ENCODE measurements around the gene SEC14L2.

Gene SEC14L2

GRCh38 chr22:30371981-30372380 is 24.8 kb upstream of the SEC14L2 start:
- H3K79me1 ChIP-seq (ENCODE audit: low read length) = no peaks in the 10 kb centered on the region
- H3K23ac ChIP-seq (ENCODE audit: low read length) = no peak overlapping the region
- H2AK5ac ChIP-seq (ENCODE audit: low read length) = no peak overlapping the region
- H4K91ac ChIP-seq (ENCODE audit: low read depth, low read length) = no peak overlapping the region
- H3K9me3 ChIP-seq (ENCODE audit: insufficient read depth, low read depth, low read length) = no peaks in the 10 kb centered on the region
- no peak overlapping the region for H3K14ac ChIP-seq (ENCODE audit: low read length)
- H2BK5ac ChIP-seq (ENCODE audit: low read depth, low read length, poor library complexity) = no peak overlapping the region
- no peak overlapping the region for H3K4ac ChIP-seq (ENCODE audit: low read depth, low read length)
- no peak for DNase-seq
- H3K36me3 ChIP-seq (ENCODE audit: control insufficient read depth in 1 of 2, insufficient read depth in 2 of 2, low read length in 2 of 2) = peaks cover 7 to 8% of the 10 kb centered on the region in 2 experiments
- no CpG with 5 or more reads among the region's 13 CpGs for WGBS (ENCODE audit: extremely low coverage, insufficient coverage, insufficient read length)
- no peaks in the 10 kb centered on the region for H3K79me2 ChIP-seq (ENCODE audit: control insufficient read depth, insufficient read depth, low read length, poor library complexity)
- H3K27ac ChIP-seq (ENCODE audit: low read depth, low read length) = no peak overlapping the region
- H4K8ac ChIP-seq (ENCODE audit: low read depth, low read length) = no peak overlapping the region
- H3K4me3 ChIP-seq (ENCODE audit: low read depth, low read length) = no peak overlapping the region
- peaks cover 3 to 6% of the 10 kb centered on the region in 2 experiments for H3K4me1 ChIP-seq (ENCODE audit: control insufficient read depth in 1 of 2, insufficient read depth in 2 of 2, low read length in 2 of 2)
- H2BK120ac ChIP-seq (ENCODE audit: insufficient read depth, low read length, poor library complexity) = no peak overlapping the region
- no peak overlapping the region for H2AFZ ChIP-seq (ENCODE audit: insufficient read depth, low read length, poor library complexity)
- no peaks in the 10 kb centered on the region for H3K27me3 ChIP-seq (ENCODE audit: insufficient read depth, low read length)
- no peak overlapping the region for H3K18ac ChIP-seq (ENCODE audit: low read length)
- H2BK12ac ChIP-seq (ENCODE audit: low read length) = no peak overlapping the region
- H3K4me2 ChIP-seq (ENCODE audit: low read length) = no peak overlapping the region
- no peak overlapping the region for H3K9ac ChIP-seq (ENCODE audit: low read length)
- H4K12ac ChIP-seq (ENCODE audit: low read depth, low read length) = no peak overlapping the region

GRCh38 chr22:30372915-30373314 is 23.9 kb upstream of the SEC14L2 start:
- Histone ChIP-seq H3K9me3 (ENCODE audit: insufficient read depth, low read depth, low read length) (no peaks in the 10 kb centered on the region), H3K14ac (ENCODE audit: low read length) (no peak overlapping the region), H3K9ac (ENCODE audit: low read length) (no peak overlapping the region), H3K4ac (ENCODE audit: low read depth, low read length) (no peak overlapping the region), H2AFZ (ENCODE audit: insufficient read depth, low read length, poor library complexity) (no peak overlapping the region), H3K79me1 (ENCODE audit: low read length) (no peaks in the 10 kb centered on the region), H2BK5ac (ENCODE audit: low read depth, low read length, poor library complexity) (no peak overlapping the region), H2AK5ac (ENCODE audit: low read length) (no peak overlapping the region), H4K91ac (ENCODE audit: low read depth, low read length) (no peak overlapping the region), H3K79me2 (ENCODE audit: control insufficient read depth, insufficient read depth, low read length, poor library complexity) (no peaks in the 10 kb centered on the region), H3K23ac (ENCODE audit: low read length) (no peak overlapping the region), H3K36me3 (ENCODE audit: control insufficient read depth in 1 of 2, insufficient read depth in 2 of 2, low read length in 2 of 2) (peaks cover 15 to 17% of the 10 kb centered on the region in 2 experiments), H4K8ac (ENCODE audit: low read depth, low read length) (no peak overlapping the region), H3K4me3 (ENCODE audit: low read depth, low read length) (no peak overlapping the region), H3K4me1 (ENCODE audit: control insufficient read depth in 1 of 2, insufficient read depth in 2 of 2, low read length in 2 of 2) (peaks cover 3 to 6% of the 10 kb centered on the region in 2 experiments), H3K27ac (ENCODE audit: low read depth, low read length) (no peak overlapping the region), H3K27me3 (ENCODE audit: insufficient read depth, low read length) (no peaks in the 10 kb centered on the region), H2BK12ac (ENCODE audit: low read length) (no peak overlapping the region), H3K18ac (ENCODE audit: low read length) (no peak overlapping the region), H3K4me2 (ENCODE audit: low read length) (no peak overlapping the region), H2BK120ac (ENCODE audit: insufficient read depth, low read length, poor library complexity) (no peak overlapping the region), H4K12ac (ENCODE audit: low read depth, low read length) (no peak overlapping the region)
- WGBS (ENCODE audit: extremely low coverage, insufficient coverage, insufficient read length) = no CpG with 5 or more reads among the region's 8 CpGs
- no peak for DNase-seq

- no peaks in the 10 kb centered on the region for H3K9me3 ChIP-seq (ENCODE audit: insufficient read depth, low read depth, low read length)
- no peak overlapping the region for H2AFZ ChIP-seq (ENCODE audit: insufficient read depth, low read length, poor library complexity)
- no peak overlapping the region for H3K18ac ChIP-seq (ENCODE audit: low read length)
- no peak overlapping the region for H3K14ac ChIP-seq (ENCODE audit: low read length)
- H4K91ac ChIP-seq (ENCODE audit: low read depth, low read length) = no peak overlapping the region
- H3K4me3 ChIP-seq (ENCODE audit: low read depth, low read length) = no peak overlapping the region
- no peak overlapping the region for H4K12ac ChIP-seq (ENCODE audit: low read depth, low read length)
- no peaks in the 10 kb centered on the region for H3K27me3 ChIP-seq (ENCODE audit: insufficient read depth, low read length)
- DNase-seq = no peak
- H3K36me3 ChIP-seq (ENCODE audit: control insufficient read depth in 1 of 2, insufficient read depth in 2 of 2, low read length in 2 of 2) = peaks cover 17 to 18% of the 10 kb centered on the region in 2 experiments
- H3K4me1 ChIP-seq (ENCODE audit: control insufficient read depth in 1 of 2, insufficient read depth in 2 of 2, low read length in 2 of 2) = peaks cover 3 to 6% of the 10 kb centered on the region in 2 experiments
- H3K4me2 ChIP-seq (ENCODE audit: low read length) = no peak overlapping the region
- H3K9ac ChIP-seq (ENCODE audit: low read length) = no peak overlapping the region
- no peaks in the 10 kb centered on the region for H3K79me2 ChIP-seq (ENCODE audit: control insufficient read depth, insufficient read depth, low read length, poor library complexity)
- WGBS (ENCODE audit: extremely low coverage, insufficient coverage, insufficient read length) = no CpG with 5 or more reads among the region's 33 CpGs
- no peaks in the 10 kb centered on the region for H3K79me1 ChIP-seq (ENCODE audit: low read length)
- no peak overlapping the region for H3K23ac ChIP-seq (ENCODE audit: low read length)
- no peak overlapping the region for H3K27ac ChIP-seq (ENCODE audit: low read depth, low read length)
- H2BK12ac ChIP-seq (ENCODE audit: low read length) = no peak overlapping the region
- no peak overlapping the region for H4K8ac ChIP-seq (ENCODE audit: low read depth, low read length)
- H3K4ac ChIP-seq (ENCODE audit: low read depth, low read length) = no peak overlapping the region
- no peak overlapping the region for H2BK120ac ChIP-seq (ENCODE audit: insufficient read depth, low read length, poor library complexity)
- H2BK5ac ChIP-seq (ENCODE audit: low read depth, low read length, poor library complexity) = no peak overlapping the region
- H2AK5ac ChIP-seq (ENCODE audit: low read length) = no peak overlapping the region
These were observed 23.2 kb upstream of the SEC14L2 start for GRCh38 chr22:30373331-30374325.

- Histone ChIP-seq H3K4me1 (ENCODE audit: control insufficient read depth in 1 of 2, insufficient read depth in 2 of 2, low read length in 2 of 2) (peaks cover 3 to 5% of the 10 kb centered on the region in 2 experiments), H2AFZ (ENCODE audit: insufficient read depth, low read length, poor library complexity) (no peak overlapping the region), H2BK120ac (ENCODE audit: insufficient read depth, low read length, poor library complexity) (no peak overlapping the region), H3K9me3 (ENCODE audit: insufficient read depth, low read depth, low read length) (no peaks in the 10 kb centered on the region), H3K9ac (ENCODE audit: low read length) (no peak overlapping the region), H3K18ac (ENCODE audit: low read length) (no peak overlapping the region), H2AK5ac (ENCODE audit: low read length) (no peak overlapping the region), H3K23ac (ENCODE audit: low read length) (no peak overlapping the region), H2BK5ac (ENCODE audit: low read depth, low read length, poor library complexity) (no peak overlapping the region), H3K79me1 (ENCODE audit: low read length) (no peaks in the 10 kb centered on the region), H3K4ac (ENCODE audit: low read depth, low read length) (no peak overlapping the region), H4K91ac (ENCODE audit: low read depth, low read length) (no peak overlapping the region), H4K8ac (ENCODE audit: low read depth, low read length) (no peak overlapping the region), H3K27ac (ENCODE audit: low read depth, low read length) (no peak overlapping the region), H3K36me3 (ENCODE audit: control insufficient read depth in 1 of 2, insufficient read depth in 2 of 2, low read length in 2 of 2) (peaks cover 32 to 35% of the 10 kb centered on the region in 2 experiments), H4K12ac (ENCODE audit: low read depth, low read length) (no peak overlapping the region), H3K27me3 (ENCODE audit: insufficient read depth, low read length) (no peaks in the 10 kb centered on the region), H3K79me2 (ENCODE audit: control insufficient read depth, insufficient read depth, low read length, poor library complexity) (no peaks in the 10 kb centered on the region), H3K14ac (ENCODE audit: low read length) (no peak overlapping the region), H3K4me3 (ENCODE audit: low read depth, low read length) (no peak overlapping the region), H2BK12ac (ENCODE audit: low read length) (no peak overlapping the region), H3K4me2 (ENCODE audit: low read length) (no peak overlapping the region)
- no CpG with 5 or more reads among the region's 13 CpGs for WGBS (ENCODE audit: extremely low coverage, insufficient coverage, insufficient read length)
- DNase-seq = no peak
These were observed 21.4 kb upstream of the SEC14L2 start for GRCh38 chr22:30375312-30375849.

Measured in trophoblast cell (in vitro differentiated cells and primary cell).